Chondrocyte (in vitro differentiated cells): ENCODE data around the gene TMEM141. TPM values are rescaled to one million over a fixed set of nuclear protein-coding genes. Genes with fewer than 3 reads are reported as not detected.
"Not testable (repeated sequence)": the region's sequence is repeated elsewhere in the genome, so short reads cannot be mapped to it uniquely, and the experiment has no call there.

Experiments used
- DNase-seq: peaks from one replicate; pipeline ENCODE4 v3.0.0; 2021; ENCODE audit warnings: mixed read lengths, low spot score
- H3K27ac Mint-ChIP-seq: one replicate; pipeline ENCODE4 v1.8.0; 2021; ENCODE audit warnings: mild to moderate bottlenecking, moderate library complexity, mixed read lengths; ENCODE audit not compliant: unreplicated experiment
- H3K27me3 Mint-ChIP-seq: 2 replicates; pipeline ENCODE4 v1.8.0; 2021; ENCODE audit warnings: low read depth, mixed read lengths
- H3K36me3 Mint-ChIP-seq: 2 replicates; pipeline ENCODE4 v1.8.0; 2021; ENCODE audit warnings: low read depth, mixed read lengths
- H3K4me1 Mint-ChIP-seq: 2 replicates; pipeline ENCODE4 v1.8.0; 2021; ENCODE audit warnings: low read depth, mild to moderate bottlenecking, mixed read lengths
- H3K4me3 Mint-ChIP-seq: one replicate; pipeline ENCODE4 v1.8.0; 2021; ENCODE audit warnings: mild to moderate bottlenecking, moderate library complexity, mixed read lengths; ENCODE audit not compliant: unreplicated experiment
- H3K9me3 Mint-ChIP-seq: 2 replicates; pipeline ENCODE4 v1.8.0; 2021; ENCODE audit warnings: low read depth, mixed read lengths
- total RNA-seq: library from RNA; stranded (reverse); gene quantifications from 3 replicates; pipeline ENCODE4 v1.2.1, GENCODE V29; 2021
- TF ChIP-seq, protein P1 (sequence below): fragments of 200-600 bp; sonication (generic); IDR thresholded peaks from 2 replicates; pipeline ENCODE4 v1.5.0; 2021; ENCODE audit warnings: antibody characterized with exemption, mild to moderate bottlenecking, moderate library complexity

TMEM141 gene
- total RNA-seq, 1 donor from 2014 or later: 31.2 TPM

DNA sequence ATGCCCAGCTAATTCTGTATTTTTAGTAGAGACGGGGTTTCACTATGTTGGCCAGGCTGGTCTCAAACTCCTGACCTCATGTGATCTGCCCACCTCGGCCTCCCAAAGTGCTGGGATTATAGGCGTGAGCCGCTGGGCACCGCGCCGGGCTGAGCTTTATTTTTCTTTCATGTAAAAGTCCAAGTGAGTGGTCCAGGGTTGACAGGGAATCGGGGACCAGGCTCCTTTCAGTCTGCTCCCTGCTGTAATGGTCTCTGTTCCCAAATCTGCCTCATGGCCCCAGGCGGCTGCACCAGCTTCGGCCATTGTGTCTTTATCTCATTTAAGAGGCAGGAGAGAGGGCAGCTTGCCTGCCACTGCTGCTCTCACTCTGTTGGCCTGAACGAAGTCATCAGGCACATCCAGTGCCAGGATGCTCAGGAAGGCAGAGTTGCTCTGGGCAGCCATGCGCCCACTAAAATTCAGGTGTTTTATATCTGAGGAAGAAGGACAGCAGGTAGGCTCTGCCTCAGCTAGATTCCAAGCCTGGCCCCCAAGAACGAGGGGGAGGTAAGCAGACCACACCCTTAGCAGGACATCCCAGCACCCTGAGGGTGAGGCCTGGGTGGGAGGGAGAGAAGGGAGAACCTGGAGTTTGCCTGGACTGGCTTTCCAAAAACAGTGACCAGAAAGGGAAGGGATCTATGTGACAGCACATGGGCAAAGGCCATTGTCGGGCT, 3.3 kb downstream of the TMEM141 start:
- no peaks in the 10 kb centered on the region for H3K27me3 Mint-ChIP-seq
- H3K4me3 Mint-ChIP-seq: no peak overlapping the region
- DNase-seq: no peak
- no peaks in the 10 kb centered on the region for H3K9me3 Mint-ChIP-seq
- TF ChIP-seq, protein P1, sequence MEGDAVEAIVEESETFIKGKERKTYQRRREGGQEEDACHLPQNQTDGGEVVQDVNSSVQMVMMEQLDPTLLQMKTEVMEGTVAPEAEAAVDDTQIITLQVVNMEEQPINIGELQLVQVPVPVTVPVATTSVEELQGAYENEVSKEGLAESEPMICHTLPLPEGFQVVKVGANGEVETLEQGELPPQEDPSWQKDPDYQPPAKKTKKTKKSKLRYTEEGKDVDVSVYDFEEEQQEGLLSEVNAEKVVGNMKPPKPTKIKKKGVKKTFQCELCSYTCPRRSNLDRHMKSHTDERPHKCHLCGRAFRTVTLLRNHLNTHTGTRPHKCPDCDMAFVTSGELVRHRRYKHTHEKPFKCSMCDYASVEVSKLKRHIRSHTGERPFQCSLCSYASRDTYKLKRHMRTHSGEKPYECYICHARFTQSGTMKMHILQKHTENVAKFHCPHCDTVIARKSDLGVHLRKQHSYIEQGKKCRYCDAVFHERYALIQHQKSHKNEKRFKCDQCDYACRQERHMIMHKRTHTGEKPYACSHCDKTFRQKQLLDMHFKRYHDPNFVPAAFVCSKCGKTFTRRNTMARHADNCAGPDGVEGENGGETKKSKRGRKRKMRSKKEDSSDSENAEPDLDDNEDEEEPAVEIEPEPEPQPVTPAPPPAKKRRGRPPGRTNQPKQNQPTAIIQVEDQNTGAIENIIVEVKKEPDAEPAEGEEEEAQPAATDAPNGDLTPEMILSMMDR: no peak
- no peak overlapping the region for H3K27ac Mint-ChIP-seq
- peaks cover 4% of the 10 kb centered on the region for H3K36me3 Mint-ChIP-seq
- H3K4me1 Mint-ChIP-seq: peaks cover 30% of the 10 kb centered on the region

DNA sequence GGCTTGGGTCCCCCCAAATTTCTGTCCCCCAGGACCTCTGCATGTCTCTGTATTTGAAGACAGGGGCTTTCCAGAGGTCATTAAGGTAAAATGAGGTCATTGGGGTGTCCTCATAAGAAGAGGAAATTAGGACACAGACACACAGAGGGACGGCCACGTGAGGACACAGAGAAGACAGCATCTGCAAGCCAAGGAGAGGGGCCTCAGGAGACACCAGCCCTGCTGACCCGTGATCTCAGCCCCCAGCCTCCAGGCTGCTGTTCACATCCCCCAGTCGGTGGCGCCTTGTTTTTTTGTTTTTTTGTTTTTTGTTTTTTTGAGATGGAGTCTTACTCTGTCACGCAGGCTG, 3.8 kb downstream of the TMEM141 start:
- Mint-ChIP-seq H3K27me3 (no peaks in the 10 kb centered on the region), H3K36me3 (peaks cover 4% of the 10 kb centered on the region), H3K9me3 (no peaks in the 10 kb centered on the region), H3K4me3 (no peak overlapping the region), H3K27ac (no peak overlapping the region), H3K4me1 (peaks cover 30% of the 10 kb centered on the region)
- no peak for DNase-seq
- TF ChIP-seq, protein P1: no peak

DNA sequence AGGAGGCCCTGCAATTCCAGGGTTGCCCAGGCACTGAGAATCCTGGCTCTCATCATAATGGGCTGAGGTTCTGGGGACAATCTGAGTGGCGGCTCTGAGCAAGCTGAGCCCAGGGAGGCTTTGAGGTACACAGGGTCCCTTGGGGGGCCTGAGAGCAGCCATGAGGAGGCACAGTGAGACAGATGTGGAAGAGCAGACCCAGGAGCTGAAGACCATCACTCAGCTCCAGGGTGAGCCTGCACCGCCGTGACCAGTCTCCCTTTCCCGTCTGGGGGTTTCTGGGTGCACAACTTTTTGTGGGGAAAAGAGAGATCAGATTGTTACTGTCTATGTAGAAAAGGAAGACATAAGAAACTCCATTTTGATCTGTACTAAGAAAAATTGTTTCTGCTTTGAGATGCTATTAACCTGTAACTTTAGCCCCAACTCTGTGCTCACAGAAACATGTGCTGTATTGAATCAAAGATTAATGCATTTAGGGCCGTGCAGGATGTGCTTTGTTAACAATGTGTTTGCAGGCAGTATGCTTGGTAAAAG, 5.2 kb downstream of the TMEM141 start, which contains the start of gene CCDC183:
TSS of gene CCDC183 (plus strand) at position 101 of the 537 bp plus-strand sequence. CDS start at position 161, 60 bp downstream.
- peak within 1 kb of the TSS; percentile 72 for H3K27ac Mint-ChIP-seq
- H3K4me3 Mint-ChIP-seq: no peak within 1 kb of the TSS

DNA sequence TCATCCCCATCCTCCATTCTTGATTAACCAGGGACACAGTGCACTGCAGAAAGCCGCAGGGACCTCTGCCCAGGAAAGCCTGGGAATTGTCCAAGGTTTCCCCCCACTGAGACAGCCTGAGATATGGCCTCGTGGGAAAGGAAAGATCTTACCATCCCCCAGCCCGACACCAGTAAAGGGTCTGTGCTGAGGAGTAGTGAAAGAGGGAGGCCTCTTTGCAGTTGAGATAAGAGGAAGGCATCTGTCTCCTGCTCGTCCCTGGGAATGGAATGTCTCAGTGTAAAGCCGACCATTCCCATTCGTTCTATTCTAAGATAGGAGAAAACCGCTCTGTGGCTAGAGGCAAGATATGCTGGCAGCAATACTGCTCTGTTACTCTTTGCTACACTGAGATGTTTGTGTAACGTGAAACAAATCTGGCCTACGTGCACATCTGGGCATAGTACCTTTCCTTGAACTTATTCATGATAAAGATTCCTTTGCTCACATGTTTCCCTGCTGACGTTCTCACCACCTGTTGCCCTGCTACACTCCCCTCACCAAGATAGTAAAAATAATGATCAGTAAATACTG, 5.7 kb downstream of the TMEM141 start:
- H3K4me3 Mint-ChIP-seq, H3K9me3 Mint-ChIP-seq, DNase-seq, H3K36me3 Mint-ChIP-seq, H3K27me3 Mint-ChIP-seq: not testable (repeated sequence)
- H3K4me1 Mint-ChIP-seq: peaks cover 37% of the 10 kb centered on the region
- H3K27ac Mint-ChIP-seq: peak overlapping the region; percentile 72

More for the DNA sequence above, 5.2 kb downstream of the TMEM141 start, which contains the start of gene CCDC183:
- TF ChIP-seq, protein P1: no peak
- DNase-seq: no peak
- Mint-ChIP-seq H3K9me3 (no peaks in the 10 kb centered on the region), H3K36me3 (peaks cover 4% of the 10 kb centered on the region), H3K27me3 (peaks cover 6% of the 10 kb centered on the region), H3K4me1 (peaks cover 37% of the 10 kb centered on the region)

GRCh38 chr9:136798708-136799078, 7.5 kb downstream of the TMEM141 start:
- TF ChIP-seq, protein P1: no peak
- no peaks in the 10 kb centered on the region for H3K9me3 Mint-ChIP-seq
- no peak overlapping the region for H3K4me3 Mint-ChIP-seq
- peaks cover 13% of the 10 kb centered on the region for H3K27me3 Mint-ChIP-seq
- no peaks in the 10 kb centered on the region for H3K36me3 Mint-ChIP-seq
- no peak for DNase-seq
- no peak overlapping the region for H3K27ac Mint-ChIP-seq
- peaks cover 28% of the 10 kb centered on the region for H3K4me1 Mint-ChIP-seq
